Ovary (tissue), 9 donors: Measurements from ENCODE around the gene RUNX2. TPM values are rescaled to one million over a fixed set of nuclear protein-coding genes. Genes with fewer than 3 reads are reported as not detected.

Experiments used
- DNase-seq, 5 donors: peaks; one replicate each; pipeline ENCODE4 v3.0.0-alpha.2; 2019 to 2020
- H3K27ac ChIP-seq, 2 donors: fragments of 200-600 bp; one replicate each; pipeline versions ENCODE4 v1.5.1 to v1.8.0; 2019 to 2022
- H3K27me3 ChIP-seq: fragments of 200-600 bp; one replicate; pipeline ENCODE4 v1.8.0; 2022
- H3K36me3 ChIP-seq: fragments of 200-600 bp; sonication (generic); one replicate; pipeline ENCODE4 v1.5.1; 2019
- H3K4me1 ChIP-seq: one replicate; pipeline ENCODE4 v1.8.1; 2013; ENCODE audit warnings: mild to moderate bottlenecking, moderate library complexity; ENCODE audit not compliant: insufficient read depth
- H3K4me3 ChIP-seq: fragments of 200-600 bp; sonication (generic); one replicate; pipeline ENCODE4 v1.5.1; 2017
- H3K9me3 ChIP-seq, 2 donors: fragments of 200-600 bp in 1 of 2; sonication (generic) in 1 of 2; one replicate each; pipeline versions ENCODE4 v1.5.1 to v1.8.1; 2013 to 2019; ENCODE audit warnings: mild to moderate bottlenecking in 1 of 2, moderate library complexity in 1 of 2
- CTCF ChIP-seq, 3 donors: fragments of 450-650 bp in 2 of 3; fragments of 200-600 bp in 1 of 3; IDR thresholded peaks; one replicate each; pipeline versions ENCODE4 v1.5.1 to v1.8.0; 2016 to 2022; ENCODE audit warnings: antibody characterized with exemption in 3 of 3, mild to moderate bottlenecking in 1 of 3
- EP300 ChIP-seq: sonication (generic); formaldehyde crosslinking; IDR thresholded peaks from one replicate; pipeline ENCODE4 v1.6.1; 2017; ENCODE audit warnings: antibody characterized with exemption
- POLR2A ChIP-seq: fragments of 450-650 bp; IDR thresholded peaks from one replicate; pipeline ENCODE4 v1.6.1; 2017; ENCODE audit warnings: antibody characterized with exemption, mild to moderate bottlenecking, moderate library complexity
- WGBS, 3 donors: extraction: QIAGEN DNeasy Blood & Tissue Kit in 1 of 3; methylation state at CpG; one replicate each; pipeline versions ENCODE4 v1.1.5 to v1.1.7; 2013 to 2017; 5-methylcytosine and 5-hydroxymethylcytosine counted together
- intact Hi-C, 4 donors: fragments of 100-400 bp; cut with DNase I; formaldehyde crosslinking; loops; one replicate each; pipeline versions ENCODE4 v1.11.0 to v1.15.1; 2022 to 2023
- polyA plus RNA-seq, 2 donors: library from polyadenylated mRNA; stranded (reverse); fragments of 200-250 nt in 1 of 2; fragments of 350-450 nt in 1 of 2; fragmentation: Illumina TruSeq in 1 of 2; extraction: RNeasy Lipid Tissue Mini Kit (QIAGEN cat#74804) in 1 of 2; gene quantifications; one replicate each; pipeline ENCODE4 v1.2.3, GENCODE V29; 2013 to 2014
- total RNA-seq, 7 donors: library from RNA; depleted of rRNA in 2 of 7; stranded (reverse); fragments of >200 nt in 2 of 7; fragmentation: NEBNext Ultra II Directional in 3 of 7; extraction: Animal tissue kit (Norgen Biotek cat#: 25700) in 3 of 7; gene quantifications; one replicate each; pipeline versions ENCODE4 v1.1.0 to v1.2.4, GENCODE V29; 2016 to 2023
- donor health status: DM: no; HTN: no; CAD: no; lungs with moderate emphysema.
- donor health status: DM: no; HTN: no; CAD: no.
- donor health status: Bipolar disorder and iron deficiency.
- donor health status: DM: yes; HTN: yes; CAD: no.
- donor health status: DM: no; HTN: no; CAD: no.
- donor health status: DM: yes; HTN: yes; CAD: no.

The RUNX2 gene
- total and polyA plus RNA-seq, 9 donors, result 1.1 to 25.2 (median 3.3) TPM

GRCh38 chr6:45437439-45437815, 109.3 kb downstream of the RUNX2 start:
- 40 to 51% (median 47%) methylated on average over 3 of the region's 3 CpGs for WGBS, 3 donors
- H3K36me3 ChIP-seq, result no peaks in the 10 kb centered on the region
- intact Hi-C loops, result no loop called here
- DNase-seq, result no peak
- H3K9me3 ChIP-seq, result no peaks in the 10 kb centered on the region
- TF ChIP-seq EP300, result no peak
- no peak for TF ChIP-seq CTCF (IDR thresholded peaks at IDR 0.05)
- no peak for TF ChIP-seq POLR2A
- peaks cover 1% of the 10 kb centered on the region for H3K4me1 ChIP-seq
- no peak overlapping the region for H3K4me3 ChIP-seq
- H3K27me3 ChIP-seq, result no peaks in the 10 kb centered on the region
- H3K27ac ChIP-seq, result no peak overlapping the region

GRCh38 chr6:45438151-45438550, 110.0 kb downstream of the RUNX2 start:
- peaks cover 1% of the 10 kb centered on the region for H3K4me1 ChIP-seq
- DNase-seq, result no peak
- intact Hi-C loops, result no loop called here
- H3K36me3 ChIP-seq, result no peaks in the 10 kb centered on the region
- WGBS, 3 donors, result 49 to 70% (median 58%) methylated on average over 3 of the region's 3 CpGs
- TF ChIP-seq POLR2A (no peak), CTCF (IDR thresholded peaks at IDR 0.05) (no peak), EP300 (no peak)
- no peaks in the 10 kb centered on the region for H3K27me3 ChIP-seq
- no peak overlapping the region for H3K4me3 ChIP-seq
- H3K9me3 ChIP-seq, result no peaks in the 10 kb centered on the region
- H3K27ac ChIP-seq, result no peak overlapping the region

GRCh38 chr6:45438849-45439406, 110.8 kb downstream of the RUNX2 start:
- Histone ChIP-seq H3K27me3 (no peaks in the 10 kb centered on the region), H3K9me3 (no peaks in the 10 kb centered on the region), H3K36me3 (no peaks in the 10 kb centered on the region), H3K27ac (no peak overlapping the region), H3K4me3 (no peak overlapping the region), H3K4me1 (peaks cover 1% of the 10 kb centered on the region)
- no peak for DNase-seq
- intact Hi-C loops, result no loop called here
- WGBS, 3 donors, result 52 to 59% (median 55%) methylated on average over 1 of the region's 1 CpG
- TF ChIP-seq EP300 (no peak), CTCF (IDR thresholded peaks at IDR 0.05) (no peak), POLR2A (no peak)

- Histone ChIP-seq H3K27me3 (no peaks in the 10 kb centered on the region), H3K4me1 (peaks cover 1% of the 10 kb centered on the region), H3K27ac (no peak overlapping the region), H3K9me3 (no peaks in the 10 kb centered on the region), H3K4me3 (no peak overlapping the region), H3K36me3 (no peaks in the 10 kb centered on the region)
- DNase-seq, result no peak
- TF ChIP-seq POLR2A (no peak), CTCF (IDR thresholded peaks at IDR 0.05) (no peak), EP300 (no peak)
- 79 to 84% (median 84%) methylated on average over 6 of the region's 6 CpGs for WGBS, 3 donors
- intact Hi-C loops, result no loop called here
These were observed 111.3 kb downstream of the RUNX2 start for GRCh38 chr6:45439459-45439858.
